OCI-LY1 (cell line): Measurements from ENCODE around the gene DNAJC24.

ENCODE experiments used
- H2AFZ ChIP-seq: fragments of 200-600 bp; sonication (generic), shearing (Covaris generic); 2 replicates; pipeline ENCODE4 v1.6.0; 2014; ENCODE audit warnings: antibody characterized with exemption, mild to moderate bottlenecking, low read length
- H3F3A ChIP-seq: fragments of 200-600 bp; sonication (generic), shearing (Covaris generic); 2 replicates; pipeline ENCODE4 v1.6.0; 2014; ENCODE audit warnings: mild to moderate bottlenecking, antibody characterized with exemption, low read length, moderate library complexity; ENCODE audit not compliant: insufficient read depth
- H3K27ac ChIP-seq: fragments of 200-600 bp; sonication (generic); 2 replicates; pipeline ENCODE4 v1.5.1; 2014; ENCODE audit warnings: low read length, mixed run types, mild to moderate bottlenecking, low read depth; ENCODE audit not compliant: poor library complexity, severe bottlenecking
- H3K27me3 ChIP-seq: fragments of 200-600 bp; sonication (generic); 2 replicates; pipeline ENCODE4 v1.6.0; 2014; ENCODE audit warnings: antibody characterized with exemption, mild to moderate bottlenecking, low read length, moderate library complexity; ENCODE audit not compliant: insufficient read depth
- H3K36me3 ChIP-seq: fragments of 200-600 bp; sonication (generic); 2 replicates; pipeline ENCODE4 v1.6.1; 2014; ENCODE audit warnings: mild to moderate bottlenecking, antibody characterized with exemption, low read length, moderate library complexity, mixed read lengths; ENCODE audit not compliant: insufficient read depth
- H3K4me1 ChIP-seq: fragments of 200-600 bp; sonication (generic); 2 replicates; pipeline ENCODE4 v1.5.1; 2014; ENCODE audit warnings: mild to moderate bottlenecking, low read length, moderate library complexity; ENCODE audit not compliant: insufficient read depth, severe bottlenecking
- H3K4me2 ChIP-seq: fragments of 200-600 bp; sonication (generic), shearing (Covaris generic); 2 replicates; pipeline ENCODE4 v1.6.1; 2014; ENCODE audit warnings: low read length
- H3K4me3 ChIP-seq: fragments of 200-600 bp; sonication (generic); 2 replicates; pipeline ENCODE4 v1.5.1; 2014; ENCODE audit warnings: low read length, low read depth, mild to moderate bottlenecking, mixed read lengths; ENCODE audit not compliant: poor library complexity, severe bottlenecking
- H3K79me2 ChIP-seq: fragments of 200-600 bp; shearing (Covaris generic); 2 replicates; pipeline ENCODE4 v1.6.1; 2016; ENCODE audit warnings: mixed run types, low read length, mixed read lengths; ENCODE audit not compliant: insufficient read depth
- H3K9ac ChIP-seq: fragments of 200-600 bp; sonication (generic), shearing (Covaris generic); 2 replicates; pipeline ENCODE4 v1.6.1; 2014; ENCODE audit warnings: mild to moderate bottlenecking, low read length, mixed read lengths
- H3K9me2 ChIP-seq: fragments of 200-600 bp; sonication (generic), shearing (Covaris generic); 2 replicates; pipeline ENCODE4 v1.6.1; 2014; ENCODE audit warnings: low read depth, mild to moderate bottlenecking, low read length, mixed read lengths
- H3K9me3 ChIP-seq: fragments of 200-600 bp; shearing (Covaris generic); 2 replicates; pipeline ENCODE4 v1.6.1; 2014; ENCODE audit warnings: low read length, mixed read lengths
- H4K20me1 ChIP-seq: fragments of 200-600 bp; sonication (generic), shearing (Covaris generic); 2 replicates; pipeline ENCODE4 v1.6.0; 2016; ENCODE audit warnings: mild to moderate bottlenecking, low read length; ENCODE audit not compliant: insufficient read depth
- EZH2 ChIP-seq: fragments of 200-600 bp; sonication (generic), shearing (Covaris generic); IDR thresholded peaks from 2 replicates; pipeline ENCODE4 v1.8.0; 2017; ENCODE audit warnings: borderline replicate concordance, mixed run types, mild to moderate bottlenecking, antibody characterized with exemption, low read length, moderate library complexity, mixed read lengths
- TF ChIP-seq, protein P1 (sequence below): fragments of 200-600 bp; sonication (generic), shearing (Covaris generic); IDR thresholded peaks from 2 replicates; pipeline ENCODE4 v1.5.1; 2017; ENCODE audit warnings: mild to moderate bottlenecking, antibody characterized with exemption, low read length, moderate library complexity, mixed read lengths

DNAJC24 gene

DNA sequence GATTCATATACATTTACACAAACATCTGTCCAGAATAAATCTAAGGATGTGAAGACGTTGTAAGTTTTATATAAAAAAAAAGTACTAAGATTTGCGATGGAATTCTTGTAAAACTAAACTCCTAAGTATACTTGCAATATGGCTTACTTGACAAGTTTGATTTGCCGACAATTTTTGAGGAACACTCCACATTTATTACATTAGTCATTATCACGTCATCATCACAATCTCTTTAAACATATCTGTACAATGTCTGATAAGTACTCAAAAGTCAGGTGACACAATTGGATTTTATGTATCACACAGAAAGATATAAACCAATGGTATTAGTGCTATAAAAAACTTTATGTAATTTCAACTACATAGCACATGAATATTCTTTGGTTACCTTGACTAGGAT is 109.4 kb downstream of the DNAJC24 start:
- Histone ChIP-seq H3K9me2 (no peaks in the 10 kb centered on the region), H3K9ac (no peak overlapping the region), H3K9me3 (no peaks in the 10 kb centered on the region), H3K4me1 (no peaks in the 10 kb centered on the region), H2AFZ (no peak overlapping the region), H3K36me3 (peaks cover 5% of the 10 kb centered on the region; the same call in 1 of the 2 replicates), H3K79me2 (peaks cover 41% of the 10 kb centered on the region), H4K20me1 (no peaks in the 10 kb centered on the region; the same call in 1 of the 2 replicates), H3K4me2 (no peak overlapping the region), H3K27ac (no peak overlapping the region), H3K4me3 (no peak overlapping the region), H3K27me3 (no peaks in the 10 kb centered on the region), H3F3A (no peaks in the 10 kb centered on the region)
- no peak for TF ChIP-seq EZH2
- TF ChIP-seq, protein P1, sequence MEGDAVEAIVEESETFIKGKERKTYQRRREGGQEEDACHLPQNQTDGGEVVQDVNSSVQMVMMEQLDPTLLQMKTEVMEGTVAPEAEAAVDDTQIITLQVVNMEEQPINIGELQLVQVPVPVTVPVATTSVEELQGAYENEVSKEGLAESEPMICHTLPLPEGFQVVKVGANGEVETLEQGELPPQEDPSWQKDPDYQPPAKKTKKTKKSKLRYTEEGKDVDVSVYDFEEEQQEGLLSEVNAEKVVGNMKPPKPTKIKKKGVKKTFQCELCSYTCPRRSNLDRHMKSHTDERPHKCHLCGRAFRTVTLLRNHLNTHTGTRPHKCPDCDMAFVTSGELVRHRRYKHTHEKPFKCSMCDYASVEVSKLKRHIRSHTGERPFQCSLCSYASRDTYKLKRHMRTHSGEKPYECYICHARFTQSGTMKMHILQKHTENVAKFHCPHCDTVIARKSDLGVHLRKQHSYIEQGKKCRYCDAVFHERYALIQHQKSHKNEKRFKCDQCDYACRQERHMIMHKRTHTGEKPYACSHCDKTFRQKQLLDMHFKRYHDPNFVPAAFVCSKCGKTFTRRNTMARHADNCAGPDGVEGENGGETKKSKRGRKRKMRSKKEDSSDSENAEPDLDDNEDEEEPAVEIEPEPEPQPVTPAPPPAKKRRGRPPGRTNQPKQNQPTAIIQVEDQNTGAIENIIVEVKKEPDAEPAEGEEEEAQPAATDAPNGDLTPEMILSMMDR, result no peak

DNA sequence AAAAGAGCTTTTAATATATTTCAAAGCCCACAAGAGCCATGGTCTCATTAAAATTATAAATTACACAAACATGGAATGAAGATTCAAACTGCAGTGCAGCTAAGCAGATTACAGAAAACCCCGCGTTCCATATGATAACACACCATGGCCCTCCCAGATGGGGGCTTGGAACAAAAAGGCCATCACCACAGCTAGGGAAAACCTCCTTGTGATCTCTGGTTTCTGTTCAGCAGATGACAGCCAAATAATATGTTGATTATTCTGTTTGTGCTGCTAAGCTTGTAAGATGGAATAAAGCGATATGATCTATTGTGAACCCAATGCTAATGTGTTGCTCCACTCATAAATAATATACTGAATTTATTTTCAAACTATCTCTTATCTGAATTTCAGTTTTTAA is 111.3 kb downstream of the DNAJC24 start:
- no peak overlapping the region for H3K4me2 ChIP-seq
- H3K9ac ChIP-seq, result no peak overlapping the region
- H3F3A ChIP-seq, result no peaks in the 10 kb centered on the region
- peaks cover 5% of the 10 kb centered on the region; the same call in 1 of the 2 replicates for H3K36me3 ChIP-seq
- H3K9me2 ChIP-seq, result no peaks in the 10 kb centered on the region
- TF ChIP-seq, protein P1, result no peak
- H4K20me1 ChIP-seq, result no peaks in the 10 kb centered on the region; the same call in 1 of the 2 replicates
- no peaks in the 10 kb centered on the region for H3K27me3 ChIP-seq
- H3K79me2 ChIP-seq, result peaks cover 49% of the 10 kb centered on the region
- H3K9me3 ChIP-seq, result 0 out of 2 replicates have a peak, but pooled peaks cover 4% of the 10 kb centered on the region
- H2AFZ ChIP-seq, result no peak overlapping the region
- no peak overlapping the region for H3K4me3 ChIP-seq
- H3K4me1 ChIP-seq, result no peaks in the 10 kb centered on the region
- H3K27ac ChIP-seq, result no peak overlapping the region
